Measurements from ENCODE around the gene KRTAP10-6. TPM values are rescaled to one million over a fixed set of nuclear protein-coding genes. Genes with fewer than 3 reads are reported as not detected.

KRTAP10-6 gene
- total RNA-seq, 2 experiments from 2014 or later = not detected

DNA sequence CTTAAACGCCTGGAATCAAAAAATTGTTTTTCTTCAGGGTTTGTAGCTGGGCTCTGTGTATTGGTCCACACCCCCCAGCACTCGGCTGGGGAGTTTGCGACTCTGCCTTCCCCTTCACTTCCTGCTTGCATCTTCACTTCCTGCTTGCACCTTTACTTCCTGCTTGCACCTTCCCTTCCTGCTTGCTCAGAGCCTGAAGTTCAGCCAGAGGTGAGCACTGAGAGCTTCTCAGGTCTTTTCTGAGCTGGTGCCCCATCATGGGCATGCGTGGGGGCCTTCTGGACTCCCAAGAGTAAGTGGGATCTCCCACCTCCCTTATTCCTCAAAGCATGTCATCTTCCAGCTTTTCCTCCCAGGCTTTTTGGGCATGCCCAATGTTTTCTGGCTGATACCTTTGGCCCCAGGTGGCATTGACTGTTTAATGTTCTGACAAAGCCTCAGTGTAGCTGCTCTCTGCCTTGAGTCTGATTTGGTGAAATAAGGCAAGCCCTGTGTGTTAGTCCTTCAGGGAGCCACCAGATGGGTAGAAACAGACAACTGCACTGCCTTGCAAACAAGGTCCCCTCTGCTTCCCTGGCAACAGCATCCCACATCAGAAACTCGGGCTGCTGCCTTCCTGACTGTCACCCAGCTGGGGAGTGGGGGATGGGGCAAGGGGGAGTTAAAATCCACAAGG is 44.5 kb downstream of the KRTAP10-6 start:
- ATAC-seq (peak; percentile 76), DNase-seq (peak; percentile 52)
- CTCF ChIA-PET = interaction anchor here (0.5 to 1.9 kb wide), 5 partner anchors 27 to 246 kb away, joined by 3 to 8 read pairs (median 3); no protein-coding TSS in a partner anchor
- Mint-ChIP-seq H3K27me3 (no peaks in the 10 kb centered on the region), H3K36me3 (peaks cover 19% of the 10 kb centered on the region), H3K9me3 (ENCODE audit: low read depth) (peaks cover 14% of the 10 kb centered on the region), H3K4me3 (peak overlapping the region; percentile 23), H3K4me1 (peaks cover 14% of the 10 kb centered on the region), H3K27ac (peak overlapping the region; percentile 70)

- peaks cover 20% of the 10 kb centered on the region for H3K36me3 Mint-ChIP-seq
- peaks cover 16% of the 10 kb centered on the region for H3K9me3 Mint-ChIP-seq (ENCODE audit: low read depth)
- H3K4me1 Mint-ChIP-seq = peaks cover 14% of the 10 kb centered on the region
- DNase-seq (peak; percentile 33), ATAC-seq (no peak)
- CTCF ChIA-PET = no interaction called here
- no peaks in the 10 kb centered on the region for H3K27me3 Mint-ChIP-seq
- H3K27ac Mint-ChIP-seq = no peak overlapping the region
- H3K4me3 Mint-ChIP-seq = no peak overlapping the region
These were observed 47.7 kb downstream of the KRTAP10-6 start for GRCh38 chr21:44544566-44544965.

DNA sequence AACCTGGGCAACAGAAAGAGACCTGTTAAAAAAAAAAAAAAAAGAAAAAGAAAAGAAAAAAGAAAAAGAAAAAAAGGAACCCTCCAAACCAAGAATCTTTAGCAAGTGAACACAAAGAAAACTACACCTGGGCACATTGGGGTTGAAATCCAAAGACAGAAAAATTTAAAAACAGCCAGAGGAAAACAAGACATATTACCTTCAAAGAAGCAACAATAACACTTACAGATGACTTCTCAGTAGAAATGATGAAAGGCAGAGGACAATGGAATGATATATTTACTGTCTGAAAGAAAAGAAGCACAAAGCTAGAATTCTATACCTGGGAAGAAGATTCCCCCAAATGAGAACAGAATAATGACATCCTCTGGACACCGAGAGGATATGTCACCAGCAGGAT is 49.6 kb downstream of the KRTAP10-6 start:
- CTCF ChIA-PET = no interaction called here
- no peak for DNase-seq
- Mint-ChIP-seq H3K9me3 (ENCODE audit: low read depth) (peaks cover 16% of the 10 kb centered on the region), H3K4me1 (peaks cover 9% of the 10 kb centered on the region), H3K4me3 (no peak overlapping the region), H3K27me3 (no peaks in the 10 kb centered on the region), H3K27ac (no peak overlapping the region), H3K36me3 (peaks cover 17% of the 10 kb centered on the region)
- no peak for ATAC-seq

Other genes with a start within 250 kb of the KRTAP10-6 start
- gene TRPM2, start 238.9 kb downstream of the KRTAP10-6 start, total RNA-seq = 10 to 100 TPM; 21.2 to 32.7 TPM
- 1 to 10 TPM; 2.3 to 3.9 TPM for gene LRRC3, start 137.0 kb downstream of the KRTAP10-6 start, total RNA-seq
- not detected for gene KRTAP10-1, start 52.3 kb downstream of the KRTAP10-6 start, total RNA-seq
- gene KRTAP10-2, start 41.0 kb downstream of the KRTAP10-6 start, total RNA-seq = not detected
- gene KRTAP10-3, start 33.7 kb downstream of the KRTAP10-6 start, total RNA-seq = not detected
- not detected for gene KRTAP10-4, start 18.8 kb downstream of the KRTAP10-6 start, total RNA-seq
- gene KRTAP10-5, start 11.9 kb downstream of the KRTAP10-6 start, total RNA-seq = not detected
- not detected for gene KRTAP10-7, start 8.1 kb upstream of the KRTAP10-6 start, total RNA-seq
- not detected for gene KRTAP10-8, start 19.6 kb upstream of the KRTAP10-6 start, total RNA-seq
- not detected for gene KRTAP10-9, start 34.6 kb upstream of the KRTAP10-6 start, total RNA-seq
- gene KRTAP10-10, start 44.9 kb upstream of the KRTAP10-6 start, total RNA-seq = not detected
- not detected for gene KRTAP10-11, start 53.9 kb upstream of the KRTAP10-6 start, total RNA-seq
- gene KRTAP12-4, start 62.2 kb upstream of the KRTAP10-6 start, total RNA-seq = not detected
- gene KRTAP12-3, start 65.4 kb upstream of the KRTAP10-6 start, total RNA-seq = not detected
- not detected for gene KRTAP12-2, start 74.4 kb upstream of the KRTAP10-6 start, total RNA-seq
- gene KRTAP12-1, start 89.7 kb upstream of the KRTAP10-6 start, total RNA-seq = not detected
- not detected for gene KRTAP10-12, start 104.7 kb upstream of the KRTAP10-6 start, total RNA-seq
- not detected for gene TSPEAR, start 119.1 kb upstream of the KRTAP10-6 start, total RNA-seq
- gene UBE2G2, start 209.3 kb upstream of the KRTAP10-6 start, total RNA-seq = 100 to 1,000 TPM; 103 to 121 TPM
- gene SUMO3, start 225.6 kb upstream of the KRTAP10-6 start, total RNA-seq = 10 to 100 TPM; 86.1 to 93.7 TPM

Data from activated CD8-positive, alpha-beta memory T cell treated with anti-CD3 and anti-CD28 coated beads, Interleukin-2, amount 10 ng/mL, durations not matched to agents 7 days and 5 days (primary cell).